CD4-positive, alpha-beta T cell treated with Interleukin-6 at 100 ng/mL for 8 hours (primary cell): ENCODE results near the gene CAPN7.

Experiments used
- DNase-seq: peaks from one replicate; pipeline ENCODE4 v3.0.0-alpha.2; 2020; ENCODE audit warnings: mixed read lengths, low spot score

Gene CAPN7

GRCh38 chr3:15246186-15246585, 40.1 kb downstream of the CAPN7 start:
- DNase-seq = no peak

GRCh38 chr3:15253023-15253697, 47.1 kb downstream of the CAPN7 start:
- no peak for DNase-seq

GRCh38 chr3:15255215-15255614, 49.2 kb downstream of the CAPN7 start:
- DNase-seq = no peak

DNA sequence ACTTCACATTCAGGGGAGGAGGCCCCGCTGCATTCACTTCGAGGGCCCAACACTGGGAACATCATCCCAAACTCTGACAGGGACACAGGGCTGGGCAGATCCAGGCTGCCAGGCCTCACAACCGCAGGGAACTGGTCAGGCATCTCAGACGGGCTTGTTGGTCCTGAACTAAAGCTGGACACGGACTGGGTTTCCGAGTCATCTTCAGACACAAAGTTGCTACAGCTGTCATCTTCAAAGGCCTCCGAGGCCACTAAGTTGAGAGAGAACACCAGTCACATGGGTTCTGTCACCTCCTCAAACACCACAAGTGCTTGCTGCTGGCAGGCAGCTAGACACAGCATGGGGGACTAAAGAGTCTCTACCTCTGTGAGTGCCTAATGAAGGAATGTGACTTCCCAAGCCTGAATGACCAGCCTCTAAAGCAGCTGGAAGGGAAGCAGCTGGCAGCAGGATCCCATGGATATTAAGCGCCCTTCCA, 50.9 kb downstream of the CAPN7 start:
- no peak for DNase-seq

GRCh38 chr3:15258720-15259119, 52.7 kb downstream of the CAPN7 start:
- DNase-seq = no peak

GRCh38 chr3:15260531-15260930, 54.5 kb downstream of the CAPN7 start:
- no peak for DNase-seq

DNA sequence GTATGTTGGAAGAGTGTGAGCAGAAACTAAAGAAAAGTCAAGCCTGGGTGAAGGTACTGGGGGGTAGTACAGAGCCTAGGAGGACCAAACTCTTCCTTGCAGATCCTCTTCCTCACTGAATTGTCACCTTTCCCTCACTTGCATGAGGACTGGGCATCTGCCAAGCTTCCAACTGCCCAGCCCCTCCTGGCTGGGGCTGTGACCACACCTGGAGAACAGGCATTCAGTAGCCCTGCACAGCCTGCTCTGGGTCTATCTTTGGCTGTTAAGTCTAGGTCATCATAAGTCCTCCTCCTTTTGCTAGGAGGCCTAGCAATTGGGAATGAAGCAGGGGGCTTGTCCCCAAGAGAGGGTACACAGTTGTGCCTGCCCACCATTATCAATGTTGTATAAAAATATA, 55.2 kb downstream of the CAPN7 start:
- no peak for DNase-seq

- no peak for DNase-seq
These were observed 56.0 kb downstream of the CAPN7 start for GRCh38 chr3:15262021-15262420.

GRCh38 chr3:15263120-15263519, 57.1 kb downstream of the CAPN7 start:
- no peak for DNase-seq

DNA sequence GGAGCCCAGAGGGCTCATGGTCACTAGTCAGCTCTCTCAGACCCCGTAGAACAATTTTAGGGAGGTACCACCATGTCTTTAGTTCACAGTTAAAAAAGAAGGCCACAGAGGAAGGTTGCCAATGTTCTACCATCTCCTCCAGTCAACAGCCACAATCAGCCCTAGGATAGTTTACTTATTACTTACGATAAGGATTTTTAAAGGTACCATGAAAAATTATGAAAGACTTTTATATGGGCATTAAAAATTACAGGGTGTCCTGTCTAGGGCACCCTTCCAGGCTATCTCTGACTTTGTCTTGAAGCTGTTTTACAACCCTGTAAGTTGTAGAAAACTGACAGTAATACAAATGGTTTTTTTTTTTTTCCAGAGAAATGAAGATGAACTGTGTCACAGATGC, 57.9 kb downstream of the CAPN7 start:
- DNase-seq = no peak

- no peak for DNase-seq
These were observed 58.4 kb downstream of the CAPN7 start for GRCh38 chr3:15264486-15264885.

DNA sequence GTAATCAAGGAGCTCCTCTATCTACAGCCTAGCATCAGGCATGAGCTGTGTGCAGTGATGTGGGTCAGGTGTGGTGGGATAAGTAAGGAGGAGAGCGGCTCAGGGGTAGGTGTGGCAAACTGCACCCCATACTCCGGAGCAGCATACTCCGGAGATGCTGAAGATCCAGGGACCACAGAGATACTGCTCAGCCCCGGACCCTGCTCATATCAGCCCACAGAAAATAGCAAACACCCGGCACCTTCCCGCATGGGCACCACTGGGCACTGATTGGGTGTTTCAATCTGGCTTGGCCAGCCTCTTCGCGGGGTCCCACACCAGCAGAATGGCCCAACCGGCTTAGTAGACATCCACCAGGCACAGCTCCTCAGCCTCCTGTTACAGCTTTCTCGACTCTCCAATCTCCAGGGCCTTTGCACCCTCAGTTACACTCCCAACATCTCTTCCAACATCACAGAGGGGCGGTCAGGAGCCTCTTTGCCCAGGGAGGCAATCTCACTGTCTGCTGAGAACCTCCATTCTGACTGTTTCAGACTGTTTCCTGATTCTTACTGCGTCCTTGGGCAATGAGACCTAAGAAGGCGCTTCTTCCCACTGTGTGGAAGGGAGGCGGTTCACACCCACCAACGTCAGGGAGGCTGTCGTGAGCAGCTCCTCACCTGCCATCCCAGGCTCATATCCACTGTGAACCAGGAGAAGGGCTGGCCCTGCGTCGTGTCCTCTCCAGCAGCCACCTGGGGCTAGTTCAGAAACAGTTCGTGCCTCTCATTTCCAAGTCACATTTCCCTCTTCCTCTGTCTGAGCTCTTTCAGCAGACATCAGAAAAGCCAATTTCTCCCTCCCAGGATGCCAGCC, 59.8 kb downstream of the CAPN7 start:
- DNase-seq = no peak

DNA sequence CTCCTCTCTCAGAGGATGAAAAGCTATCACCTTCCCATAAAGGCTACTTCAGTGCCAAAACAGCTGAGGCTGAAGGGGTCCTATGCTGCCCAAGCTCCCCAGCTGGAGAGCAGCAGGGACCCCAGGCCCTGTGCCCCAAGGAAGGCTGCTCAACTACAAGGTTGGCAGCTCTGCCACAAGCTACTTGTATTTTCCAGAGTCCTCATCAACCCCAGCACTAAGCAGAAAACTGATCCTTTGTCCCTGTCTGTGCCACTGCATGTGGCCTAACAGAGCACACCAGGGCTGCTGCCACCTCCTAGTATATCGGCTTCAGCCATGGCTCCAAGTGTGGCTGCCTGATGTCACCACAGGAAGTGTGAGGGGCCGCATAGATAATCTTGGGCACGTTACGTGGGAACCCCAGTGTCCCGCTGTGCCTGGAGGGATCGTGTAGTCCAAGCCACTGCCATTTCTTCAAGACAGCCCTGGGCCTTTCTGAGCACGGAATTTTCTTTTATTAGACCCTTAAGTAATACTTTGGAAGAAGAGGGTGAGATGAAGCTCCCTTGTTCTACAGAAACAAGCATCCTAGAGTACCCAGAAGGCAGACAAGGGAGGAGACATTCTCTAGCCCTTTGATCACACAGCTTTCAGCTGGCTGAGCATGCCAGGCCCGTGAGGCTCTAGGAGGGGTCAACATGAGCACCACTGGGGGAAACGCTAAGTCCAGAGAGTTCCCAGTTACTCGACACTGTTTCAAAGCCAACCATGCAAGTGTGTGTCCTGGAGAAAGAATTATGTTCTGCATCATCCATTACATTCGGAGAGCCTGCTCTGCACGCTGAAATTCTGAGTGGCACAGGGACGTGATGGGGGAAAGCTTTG, 60.7 kb downstream of the CAPN7 start:
- DNase-seq = no peak

GRCh38 chr3:15267502-15267901, 61.5 kb downstream of the CAPN7 start:
- no peak for DNase-seq

DNA sequence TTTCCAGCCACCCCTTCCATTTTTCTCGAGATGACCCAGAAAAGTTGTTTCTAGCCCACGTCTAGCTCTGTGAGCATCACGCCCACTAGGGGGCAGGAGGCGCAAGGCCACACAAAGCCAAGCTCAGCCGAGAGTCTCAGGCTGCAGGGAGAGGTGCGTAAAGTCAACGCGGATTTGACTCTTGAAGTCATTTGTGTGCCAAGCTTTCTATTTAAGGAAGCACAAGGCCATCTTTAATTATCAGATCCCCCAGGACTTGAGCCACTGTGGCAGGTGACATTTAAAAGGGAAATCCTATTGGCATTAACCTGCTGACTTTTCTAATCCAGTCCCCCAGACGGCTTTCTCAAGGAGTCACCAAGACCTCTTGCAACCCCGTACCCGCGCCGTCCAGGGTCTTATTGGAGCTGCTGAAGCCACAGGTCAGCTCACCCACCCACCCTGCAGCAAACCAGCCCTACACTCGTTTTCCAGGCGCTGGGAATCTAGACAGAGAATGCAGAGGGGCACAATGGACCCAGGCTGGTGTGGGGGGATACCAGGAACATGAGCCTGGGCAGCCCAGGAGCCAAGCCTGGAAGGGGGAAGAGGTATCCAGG, 62.1 kb downstream of the CAPN7 start:
- peak; percentile 87 for DNase-seq

DNA sequence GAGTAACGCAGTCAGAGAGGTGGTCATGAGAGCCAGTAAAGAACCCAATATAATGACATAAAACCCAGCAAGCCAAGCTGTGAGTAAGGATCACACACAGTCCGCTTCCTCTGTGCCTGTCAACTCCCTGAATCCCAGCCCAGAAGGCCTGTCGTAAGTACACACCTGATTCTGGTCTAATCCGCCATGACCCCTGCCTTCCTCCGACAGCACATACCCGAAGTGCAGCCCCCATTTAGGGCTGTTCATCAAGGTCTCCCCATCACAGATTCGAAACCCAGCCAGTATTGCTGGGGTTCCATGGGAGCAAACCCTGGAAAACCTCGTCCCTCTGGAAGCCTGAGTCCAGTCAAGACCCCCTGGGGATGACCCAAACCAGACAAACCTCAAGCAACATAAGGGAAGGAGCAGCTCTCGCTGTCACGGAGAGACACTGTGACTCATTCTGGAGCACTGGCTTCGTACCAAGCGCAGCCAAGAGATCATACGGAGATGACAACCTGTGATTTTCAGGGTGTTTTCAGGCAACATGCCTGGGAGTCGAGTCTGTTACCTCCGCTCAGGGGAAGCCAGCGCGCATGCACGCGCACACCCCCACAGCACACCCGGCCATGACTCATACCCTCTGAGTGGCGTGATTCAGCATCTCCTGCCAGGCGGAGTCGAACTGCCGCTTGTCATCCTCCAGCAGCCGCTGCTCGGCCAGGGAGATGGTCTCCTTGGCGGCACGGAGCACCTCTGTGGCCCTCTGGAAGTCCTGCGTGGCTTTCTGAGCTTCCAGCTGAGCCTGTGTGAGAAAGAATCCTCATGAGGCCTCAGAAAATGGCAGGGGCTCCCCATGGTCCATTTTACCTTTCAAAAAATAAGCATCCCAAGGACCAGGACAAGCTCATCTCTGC, 63.3 kb downstream of the CAPN7 start:
- DNase-seq = peak; percentile 91

- no peak for DNase-seq
These were observed 65.0 kb downstream of the CAPN7 start for GRCh38 chr3:15271030-15271429.

GRCh38 chr3:15271785-15272381, 65.8 kb downstream of the CAPN7 start:
- DNase-seq = peak; percentile 92

DNA sequence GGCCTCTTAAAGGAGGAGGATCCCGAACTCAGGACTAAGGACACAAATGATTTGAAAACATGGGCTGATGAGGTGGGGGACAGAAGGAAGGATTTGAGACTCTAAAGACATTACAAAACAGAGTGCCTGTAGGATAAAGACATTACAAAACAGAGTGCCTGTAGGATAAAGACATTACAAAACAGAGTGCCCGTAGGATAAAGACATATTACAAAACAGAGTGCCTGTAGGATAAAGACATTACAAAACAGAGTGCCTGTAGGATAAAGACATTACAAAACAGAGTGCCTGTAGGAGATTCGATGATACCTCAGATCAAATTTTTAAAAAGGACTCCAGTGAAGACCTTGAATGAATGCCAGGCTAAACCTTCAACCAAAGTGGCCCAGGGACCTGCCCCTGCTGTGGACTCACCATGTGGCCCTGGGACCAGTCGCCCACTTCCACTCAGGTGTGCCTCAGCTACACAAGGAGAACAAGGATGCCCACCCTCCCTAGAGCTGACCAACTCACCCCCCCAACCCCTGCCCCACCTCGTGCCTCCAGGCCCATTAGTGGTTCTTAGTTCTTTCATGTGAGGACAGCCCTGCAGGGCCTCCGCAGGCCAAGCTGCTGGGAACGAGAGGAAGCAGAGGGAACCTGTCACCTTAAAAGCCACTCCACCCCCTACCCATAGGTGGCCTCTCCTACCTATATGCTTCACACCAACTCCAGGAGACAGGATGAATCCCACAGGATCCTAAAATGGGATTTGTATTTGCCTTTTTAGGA, 66.6 kb downstream of the CAPN7 start:
- no peak for DNase-seq

- no peak for DNase-seq
These were observed 67.2 kb downstream of the CAPN7 start for GRCh38 chr3:15273227-15273626.
